K562 (cell line): ENCODE measurements around the gene SERPING1. TPM values are rescaled to one million over a fixed set of nuclear protein-coding genes. Genes with fewer than 3 reads are reported as not detected.
A peak's percentile ranks its signal among the peaks of the same experiment; 100 is the strongest.

Source experiments
- CREM ChIP-seq: IDR thresholded peaks from 2 replicates; pipeline ENCODE4 v1.6.1; 2014; ENCODE audit warnings: antibody characterized with exemption, low read depth
- DACH1 ChIP-seq: fragments of 450-650 bp; IDR thresholded peaks from 2 replicates; pipeline ENCODE4 v1.6.1; 2018; ENCODE audit not compliant: partially characterized antibody
- FOSL1 ChIP-seq: fragments of 200-800 bp; sonication (Bioruptor generic); conservative IDR thresholded peaks from 2 replicates; pipeline ENCODE4 v1.6.1; 2016; ENCODE audit warnings: missing genetic modification characterization, missing compliant biosample characterization
- ID3 ChIP-seq, 2 experiments: fragments of 250-450 bp in 1 of 2; fragments of 450-650 bp in 1 of 2; sonication (Bioruptor Pico) in 1 of 2; IDR thresholded peaks; 2 replicates each; pipeline versions ENCODE4 v1.6.1 to v1.8.0; 2016 to 2021; ENCODE audit warnings: mild to moderate bottlenecking in 2 of 2, moderate library complexity in 2 of 2, missing compliant biosample characterization in 1 of 2, missing genetic modification characterization in 1 of 2
- KDM1A ChIP-seq, 2 experiments: fragments of 450-650 bp; IDR thresholded peaks; 2 replicates each; pipeline ENCODE4 v1.6.1; 2016; ENCODE audit warnings: mild to moderate bottlenecking in 2 of 2
- MYNN ChIP-seq, 2 experiments: sonication (generic); formaldehyde crosslinking in 1 of 2; IDR thresholded peaks; 2 replicates each; pipeline versions ENCODE4 v1.5.0 to v1.6.1; 2016 to 2020; ENCODE audit warnings: antibody characterized with exemption in 1 of 2, missing genetic modification reagents in 1 of 2
- PHF20 ChIP-seq: fragments of 450-650 bp; IDR thresholded peaks from 2 replicates; pipeline ENCODE4 v1.6.1; 2018; ENCODE audit not compliant: partially characterized antibody
- SIRT6 ChIP-seq: IDR thresholded peaks from one replicate; pipeline ENCODE4 v1.6.1; 2012; ENCODE audit warnings: low read depth, mild to moderate bottlenecking, control low read depth, inconsistent platforms, low read length, moderate library complexity
- TEAD2 ChIP-seq: fragments of 450-650 bp; IDR thresholded peaks from 2 replicates; pipeline ENCODE4 v1.6.1; 2016; ENCODE audit warnings: missing genetic modification characterization, control low read depth, missing compliant biosample characterization
- THRAP3 ChIP-seq: fragments of 450-650 bp; IDR thresholded peaks from 2 replicates; pipeline ENCODE4 v1.6.1; 2016; ENCODE audit warnings: mild to moderate bottlenecking, inconsistent platforms, borderline replicate concordance
- ZBTB2 ChIP-seq: fragments of 450-650 bp; IDR thresholded peaks from 2 replicates; pipeline ENCODE4 v1.6.1; 2016; ENCODE audit warnings: antibody characterized with exemption
- ZNF407 ChIP-seq: fragments of 450-650 bp; IDR thresholded peaks from 2 replicates; pipeline ENCODE4 v1.6.1; 2016; ENCODE audit warnings: low read depth
- ZNF696 ChIP-seq: fragments of 250-450 bp; sonication (Bioruptor Pico); conservative IDR thresholded peaks from 2 replicates; pipeline ENCODE4 v1.4.0; 2020; ENCODE audit warnings: mild to moderate bottlenecking, moderate library complexity
- ZNF740 ChIP-seq, 3 experiments: fragments of 200-800 bp in 1 of 3; sonication (Bioruptor generic) in 1 of 3; sonication (generic) in 1 of 3; formaldehyde crosslinking in 1 of 3; IDR thresholded peaks; 2 replicates each; pipeline versions ENCODE4 v1.6.1 to v1.8.0; 2016 to 2022; ENCODE audit warnings: mild to moderate bottlenecking in 2 of 3, missing compliant biosample characterization in 2 of 3, missing genetic modification characterization in 2 of 3, missing genetic modification reagents in 1 of 3
- polyA plus RNA-seq, 8 experiments: library from polyadenylated mRNA; depleted of rRNA in 4 of 8; stranded (reverse) in 5 of 8; unstranded in 3 of 8; fragments of >200 nt; fragmentation: Nextera tagmentation in 2 of 8; fragmentation: Illumina TruSeq in 1 of 8; extraction: Ambion mirVana in 2 of 8; extraction: Trizol in 1 of 8; gene quantifications; 2 replicates each; pipeline versions ENCODE4 v1.2.1 to v1.2.3, GENCODE V29; 2011 to 2014; ENCODE audit warnings: inconsistent platforms in 1 of 8, missing spikeins in 1 of 8
- total RNA-seq, 7 experiments: library from RNA; depleted of rRNA in 6 of 7; stranded (reverse); fragments of >200 nt in 6 of 7; fragmentation: Illumina TruSeq in 2 of 7; extraction: Trizol in 2 of 7; gene quantifications; 2 replicates each; pipeline versions ENCODE4 v1.2.1 to v1.2.3, GENCODE V29; 2011 to 2021; ENCODE audit warnings: low replicate concordance in 1 of 7

The SERPING1 gene
- total and polyA plus RNA-seq, 9 of the 15 experiments (the other 6 are each of a cell fraction or from before 2014, with no cell fraction given): 0.10 to 1.00 (median 0.21) TPM; not detected in 2

- no peak for TF ChIP-seq ZNF407
- TF ChIP-seq DACH1: no peak
- TF ChIP-seq SIRT6: no peak
- no peak for TF ChIP-seq MYNN (IDR thresholded peaks at IDR 0.05)
- TF ChIP-seq MYNN (CRISPR knock-in tag; IDR thresholded peaks at IDR 0.05): no peak
- TF ChIP-seq FOSL1 (tag): peak; percentile 93
- no peak for TF ChIP-seq TEAD2 (tag)
- no peak for TF ChIP-seq ID3 (CRISPR knock-in tag; IDR thresholded peaks at IDR 0.05)
- TF ChIP-seq ID3 (tag; IDR thresholded peaks at IDR 0.05): no peak
- 0 out of 2 replicates have a peak, but pooled peaks have one; percentile 18 for TF ChIP-seq ZBTB2
- TF ChIP-seq CREM: peak; percentile 93
- TF ChIP-seq KDM1A (IDR thresholded peaks at IDR 0.05): no peak
- TF ChIP-seq ZNF740 (CRISPR knock-in tag; IDR thresholded peaks at IDR 0.05): peak; percentile 76
- TF ChIP-seq ZNF740 (tag; IDR thresholded peaks at IDR 0.05): peak in 1 of 2 experiments; percentile 53; a peak in 1 of 4 replicates
- TF ChIP-seq THRAP3: no peak
- no peak for TF ChIP-seq ZNF696 (CRISPR knock-in tag)
- no peak for TF ChIP-seq PHF20
Measured at GRCh38 chr11:57649826-57650738, 52.6 kb downstream of the SERPING1 start, which contains the start of gene YPEL4 (continued).
